ENCODE data around the gene EPS8L1.

The EPS8L1 gene

GRCh38 chr19:55118401-55118991 is 42.8 kb downstream of the EPS8L1 start:
- DNase-seq (ENCODE audit: low read depth), result no peak
- TF ChIP-seq, protein P1, sequence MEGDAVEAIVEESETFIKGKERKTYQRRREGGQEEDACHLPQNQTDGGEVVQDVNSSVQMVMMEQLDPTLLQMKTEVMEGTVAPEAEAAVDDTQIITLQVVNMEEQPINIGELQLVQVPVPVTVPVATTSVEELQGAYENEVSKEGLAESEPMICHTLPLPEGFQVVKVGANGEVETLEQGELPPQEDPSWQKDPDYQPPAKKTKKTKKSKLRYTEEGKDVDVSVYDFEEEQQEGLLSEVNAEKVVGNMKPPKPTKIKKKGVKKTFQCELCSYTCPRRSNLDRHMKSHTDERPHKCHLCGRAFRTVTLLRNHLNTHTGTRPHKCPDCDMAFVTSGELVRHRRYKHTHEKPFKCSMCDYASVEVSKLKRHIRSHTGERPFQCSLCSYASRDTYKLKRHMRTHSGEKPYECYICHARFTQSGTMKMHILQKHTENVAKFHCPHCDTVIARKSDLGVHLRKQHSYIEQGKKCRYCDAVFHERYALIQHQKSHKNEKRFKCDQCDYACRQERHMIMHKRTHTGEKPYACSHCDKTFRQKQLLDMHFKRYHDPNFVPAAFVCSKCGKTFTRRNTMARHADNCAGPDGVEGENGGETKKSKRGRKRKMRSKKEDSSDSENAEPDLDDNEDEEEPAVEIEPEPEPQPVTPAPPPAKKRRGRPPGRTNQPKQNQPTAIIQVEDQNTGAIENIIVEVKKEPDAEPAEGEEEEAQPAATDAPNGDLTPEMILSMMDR (IDR thresholded peaks at IDR 0.05; ENCODE audit: low read depth, low read length, missing control alignments), result no peak
- H3K4me3 ChIP-seq (ENCODE audit: low read depth, low read length), result peak overlapping the region; percentile 70

DNA sequence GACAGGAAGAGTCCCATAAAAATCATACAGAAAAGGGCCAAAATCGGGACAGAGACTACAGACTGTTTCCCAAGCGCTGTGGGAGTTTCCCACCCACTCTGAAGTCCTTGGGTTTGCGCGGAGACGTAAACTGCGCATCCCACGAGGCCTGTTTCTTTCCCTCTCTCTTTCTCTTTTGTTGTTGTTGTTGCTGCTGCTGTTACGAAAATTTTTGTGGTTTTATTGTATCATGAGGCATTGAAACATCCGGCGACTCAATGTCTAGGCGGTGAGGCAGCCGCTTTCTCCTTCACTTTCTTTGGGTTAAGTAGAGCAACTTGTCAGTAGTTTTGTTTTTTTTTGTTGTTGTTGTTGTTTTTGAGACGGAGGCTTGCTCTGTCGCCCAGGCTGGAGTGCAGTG is 43.4 kb downstream of the EPS8L1 start:
- TF ChIP-seq, protein P1 (IDR thresholded peaks at IDR 0.05; ENCODE audit: low read depth, low read length, missing control alignments), result no peak
- H3K4me3 ChIP-seq (ENCODE audit: low read depth, low read length), result no peak overlapping the region
- DNase-seq (ENCODE audit: low read depth), result no peak

GRCh38 chr19:55131421-55131820 is 55.8 kb downstream of the EPS8L1 start:
- DNase-seq (ENCODE audit: low read depth), result no peak
- H3K4me3 ChIP-seq (ENCODE audit: low read depth, low read length), result no peak overlapping the region

DNA sequence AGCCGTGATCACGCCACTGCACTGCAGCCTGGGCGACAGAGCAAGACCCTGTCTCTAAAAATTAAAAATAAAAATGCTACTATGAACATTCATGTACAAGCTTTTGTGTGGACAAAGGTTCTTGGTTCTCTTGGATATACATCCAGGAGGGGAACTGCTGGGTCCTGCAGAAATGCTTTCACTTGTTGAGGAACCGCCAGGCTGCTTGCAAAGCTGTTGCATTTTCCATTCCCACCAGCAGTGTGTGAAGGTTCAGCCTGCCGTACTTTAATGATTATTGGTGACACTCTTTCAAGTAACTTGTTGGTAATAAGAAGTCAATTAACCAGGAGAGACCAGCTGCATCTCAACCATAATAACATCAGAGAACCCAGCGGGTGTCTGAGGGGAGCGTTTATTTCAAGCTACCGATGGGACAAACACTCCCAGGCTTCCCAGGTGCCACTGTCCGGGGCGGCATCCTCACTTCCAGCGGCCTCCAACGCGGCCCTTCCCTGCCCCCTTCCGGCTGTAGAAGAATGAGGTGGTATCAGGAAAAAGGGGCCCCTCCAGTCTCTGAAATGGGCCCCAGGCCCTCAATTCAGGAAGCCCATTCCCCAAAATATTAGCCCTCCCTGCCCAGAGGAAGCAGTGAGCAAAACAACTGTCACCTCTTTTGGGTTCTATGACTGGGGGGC is 56.9 kb downstream of the EPS8L1 start:
- TF ChIP-seq, protein P1 (IDR thresholded peaks at IDR 0.05; ENCODE audit: low read depth, low read length, missing control alignments), result peak; percentile 26
- no peak overlapping the region for H3K4me3 ChIP-seq (ENCODE audit: low read depth, low read length)
- DNase-seq (ENCODE audit: low read depth), result no peak

More at GRCh38 chr19:55131421-55131820, 55.8 kb downstream of the EPS8L1 start:
- TF ChIP-seq, protein P1 (IDR thresholded peaks at IDR 0.05; ENCODE audit: low read depth, low read length, missing control alignments), result no peak

DNA sequence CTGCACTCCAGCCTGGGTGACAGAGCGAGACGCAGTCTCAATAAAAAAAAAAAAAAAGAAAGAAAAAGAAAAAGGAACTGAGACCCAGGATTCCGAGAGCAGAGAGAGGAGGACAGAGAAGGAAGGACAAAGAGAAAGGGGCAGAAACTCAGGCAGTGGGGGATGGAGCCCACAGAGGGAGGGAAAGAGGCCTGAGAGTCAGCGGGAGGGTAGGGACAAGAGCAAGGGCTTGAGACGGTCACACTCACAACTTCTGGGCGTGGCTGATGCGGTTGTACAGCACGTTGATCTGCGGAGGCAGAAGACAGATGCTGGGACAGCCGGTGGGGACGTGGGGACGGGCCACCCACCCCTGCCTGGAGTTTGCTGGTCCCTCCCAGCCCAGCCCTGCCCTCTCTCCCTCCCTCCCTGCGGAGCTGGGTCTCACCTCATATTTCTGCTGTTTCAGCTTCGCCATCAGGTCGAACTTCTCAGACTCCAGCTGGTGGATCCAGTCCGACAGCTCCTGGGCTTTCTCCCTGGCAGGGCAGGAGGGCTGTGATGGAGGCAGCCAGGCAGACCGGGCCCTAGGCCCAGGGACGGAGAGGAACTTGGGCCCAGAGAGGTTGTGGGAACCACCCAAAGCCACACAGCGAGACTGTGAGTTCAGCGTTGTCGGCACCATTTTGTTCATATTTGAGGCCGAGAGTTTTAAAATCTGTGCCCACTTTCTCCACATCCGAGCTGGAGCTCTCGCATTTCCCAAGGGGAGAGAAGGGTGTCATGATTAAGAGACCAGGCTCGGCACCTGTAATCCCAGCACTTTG is 58.2 kb downstream of the EPS8L1 start:
- no peak overlapping the region for H3K4me3 ChIP-seq (ENCODE audit: low read depth, low read length)
- no peak for DNase-seq (ENCODE audit: low read depth)
- TF ChIP-seq, protein P1 (IDR thresholded peaks at IDR 0.05; ENCODE audit: low read depth, low read length, missing control alignments), result no peak

- DNase-seq (ENCODE audit: low read depth), result no peak
- TF ChIP-seq, protein P1 (IDR thresholded peaks at IDR 0.05; ENCODE audit: low read depth, low read length, missing control alignments), result no peak
Observed at GRCh38 chr19:55134736-55135135, 59.1 kb downstream of the EPS8L1 start.

More at GRCh38 chr19:55134736-55135135, 59.1 kb downstream of the EPS8L1 start:
- no peak overlapping the region for H3K4me3 ChIP-seq (ENCODE audit: low read depth, low read length)

Measured in GM12864 (cell line).